Measurements from ENCODE around the gene MUC5B. TPM values are rescaled to one million over a fixed set of nuclear protein-coding genes. Genes with fewer than 3 reads are reported as not detected.

MUC5B gene
- total and polyA plus RNA-seq, 2 donors (not counting 1 experiment from before 2014, with no cell fraction given) = not detected

DNA sequence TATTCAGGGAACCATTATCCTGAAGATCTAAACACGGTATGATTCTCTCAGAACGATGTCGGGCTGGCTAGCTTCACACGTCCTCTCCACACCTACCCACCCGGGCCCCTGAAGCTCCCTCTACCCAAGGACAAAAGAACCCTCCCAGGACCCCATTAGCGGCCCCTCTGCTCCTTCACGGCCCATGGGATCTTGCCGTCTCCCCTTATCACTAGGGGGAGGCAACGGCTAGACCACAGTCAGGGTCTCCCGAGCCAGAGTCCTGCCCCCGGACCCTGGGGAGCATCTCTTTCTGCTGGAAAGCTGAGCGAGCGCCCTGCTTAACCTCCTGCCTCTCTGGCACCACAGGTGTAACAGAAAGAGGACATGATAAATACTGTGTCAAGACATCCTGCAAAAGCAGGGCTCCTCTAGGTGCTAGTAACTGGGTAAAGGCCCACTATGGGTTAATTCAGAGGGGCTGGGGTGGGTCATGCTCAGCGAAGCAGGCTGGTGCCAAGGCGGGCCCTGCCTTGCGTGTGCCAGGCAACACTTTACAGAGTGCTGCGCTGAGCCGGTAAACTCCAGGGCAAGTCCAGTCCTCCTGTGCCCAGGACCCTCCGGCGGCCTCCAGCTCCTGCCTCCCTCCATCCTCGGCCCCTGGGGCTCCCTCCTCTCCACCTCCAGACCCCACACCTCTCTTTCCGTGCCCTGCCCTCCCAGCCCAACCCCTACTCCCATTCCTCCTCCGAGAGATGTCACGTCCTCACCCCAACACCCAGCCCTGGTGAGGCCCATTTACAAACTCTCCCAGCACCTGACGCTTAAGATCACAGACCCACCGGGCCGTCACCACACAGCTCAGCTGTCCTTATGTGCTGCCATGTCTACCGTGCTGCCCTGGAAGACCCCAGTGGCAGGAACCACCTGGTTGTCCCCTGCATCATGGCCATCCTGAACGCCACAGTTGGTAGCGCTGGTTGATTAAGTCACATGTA, 83.6 kb downstream of the MUC5B start:
- Histone ChIP-seq H3K4me3 (ENCODE audit: control extremely low read depth in 1 of 5, extremely low read depth in 1 of 5, insufficient read depth in 1 of 5, low read depth in 2 of 5, low read length in 4 of 5) (peak overlapping the region in 1 of 5 experiments; percentile 36), H3K4me1 (ENCODE audit: control insufficient read depth in 2 of 2, insufficient read depth in 2 of 2, low read length in 2 of 2) (peaks cover 40 to 48% of the 10 kb centered on the region in 2 donors), H3K9ac (ENCODE audit: low read length) (peak overlapping the region; percentile 16), H3K9me3 (ENCODE audit: control extremely low read depth in 1 of 3, control insufficient read depth in 2 of 3, insufficient read depth in 1 of 3, low read length in 2 of 3) (peaks cover 0 to 16% (median 5%) of the 10 kb centered on the region in 3 donors), H2AFZ (ENCODE audit: insufficient read depth, low read depth, low read length, poor library complexity, severe bottlenecking) (no peak overlapping the region), H4K20me1 (ENCODE audit: control insufficient read depth, insufficient read depth, low read length, poor library complexity, severe bottlenecking) (peaks cover 76% of the 10 kb centered on the region), H3K27me3 (replicated peaks in 1 of 4; ENCODE audit: control extremely low read depth in 1 of 4, control insufficient read depth in 3 of 4, insufficient read depth in 4 of 4, low read length in 3 of 4) (no peaks in the 10 kb centered on the region), H3K79me2 (ENCODE audit: control insufficient read depth, insufficient read depth, low read length) (peaks cover 77% of the 10 kb centered on the region), H3K27ac (ENCODE audit: low read length in 2 of 2) (peak overlapping the region in 1 of 2 donors; percentile 87), H3K4me2 (replicated peaks; ENCODE audit: low read depth, low read length, poor library complexity, severe bottlenecking) (peak overlapping the region; percentile 91), H3K36me3 (replicated peaks in 1 of 2; ENCODE audit: control extremely low read depth in 1 of 2, control insufficient read depth in 1 of 2, extremely low read depth in 1 of 2, insufficient read depth in 2 of 2, low read length in 1 of 2) (peaks cover 0 to 11% of the 10 kb centered on the region in 2 experiments)
- intact Hi-C loops (cut with micrococcal nuclease) = loop anchor here (5.0 kb wide), 1 partner anchor 769 kb away; the partner anchor contains the start of genes HRAS and LRRC56
- Mint-ChIP-seq H3K9me3 (ENCODE audit: insufficient read depth) (no peaks in the 10 kb centered on the region), H3K27me3 (no peaks in the 10 kb centered on the region), H3K27ac (peak overlapping the region; percentile 70), H3K4me3 (peak overlapping the region; percentile 83), H3K4me1 (peaks cover 57% of the 10 kb centered on the region)
- DNase-seq = no peak
- 92% methylated on average over 27 of the region's 30 CpGs for WGBS (ENCODE audit: insufficient coverage)
- CTCF ChIA-PET = no interaction called here
- no peak for TF ChIP-seq EZH2 (IDR thresholded peaks at IDR 0.05; ENCODE audit: borderline replicate concordance, insufficient read depth, low read depth, low read length, poor library complexity, severe bottlenecking)
- TF ChIP-seq, protein P1, sequence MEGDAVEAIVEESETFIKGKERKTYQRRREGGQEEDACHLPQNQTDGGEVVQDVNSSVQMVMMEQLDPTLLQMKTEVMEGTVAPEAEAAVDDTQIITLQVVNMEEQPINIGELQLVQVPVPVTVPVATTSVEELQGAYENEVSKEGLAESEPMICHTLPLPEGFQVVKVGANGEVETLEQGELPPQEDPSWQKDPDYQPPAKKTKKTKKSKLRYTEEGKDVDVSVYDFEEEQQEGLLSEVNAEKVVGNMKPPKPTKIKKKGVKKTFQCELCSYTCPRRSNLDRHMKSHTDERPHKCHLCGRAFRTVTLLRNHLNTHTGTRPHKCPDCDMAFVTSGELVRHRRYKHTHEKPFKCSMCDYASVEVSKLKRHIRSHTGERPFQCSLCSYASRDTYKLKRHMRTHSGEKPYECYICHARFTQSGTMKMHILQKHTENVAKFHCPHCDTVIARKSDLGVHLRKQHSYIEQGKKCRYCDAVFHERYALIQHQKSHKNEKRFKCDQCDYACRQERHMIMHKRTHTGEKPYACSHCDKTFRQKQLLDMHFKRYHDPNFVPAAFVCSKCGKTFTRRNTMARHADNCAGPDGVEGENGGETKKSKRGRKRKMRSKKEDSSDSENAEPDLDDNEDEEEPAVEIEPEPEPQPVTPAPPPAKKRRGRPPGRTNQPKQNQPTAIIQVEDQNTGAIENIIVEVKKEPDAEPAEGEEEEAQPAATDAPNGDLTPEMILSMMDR (IDR thresholded peaks at IDR 0.05) = no peak
- no peak for ATAC-seq (ENCODE audit: low read depth)
- POLR2A ChIA-PET = no interaction called here

Measured in B cell (primary cell).